Activated CD4-positive, alpha-beta T cell treated with anti-CD3 and anti-CD28 coated beads, Interleukin-10, Interleukin-2, amounts not matched to agents 100 ng/mL and 50 ng/mL, durations not matched to agents 16 hours and 8 hours (primary cell): ENCODE data around the gene CXCL17.
A peak's percentile ranks its signal among the peaks of the same experiment; 100 is the strongest.

Experiments
- DNase-seq: peaks from one replicate; pipeline ENCODE4 v3.0.0-alpha.2; 2020

Gene CXCL17

GRCh38 chr19:42423462-42424344 is 19.0 kb downstream of the CXCL17 start:
- peak; percentile 94 for DNase-seq

DNA sequence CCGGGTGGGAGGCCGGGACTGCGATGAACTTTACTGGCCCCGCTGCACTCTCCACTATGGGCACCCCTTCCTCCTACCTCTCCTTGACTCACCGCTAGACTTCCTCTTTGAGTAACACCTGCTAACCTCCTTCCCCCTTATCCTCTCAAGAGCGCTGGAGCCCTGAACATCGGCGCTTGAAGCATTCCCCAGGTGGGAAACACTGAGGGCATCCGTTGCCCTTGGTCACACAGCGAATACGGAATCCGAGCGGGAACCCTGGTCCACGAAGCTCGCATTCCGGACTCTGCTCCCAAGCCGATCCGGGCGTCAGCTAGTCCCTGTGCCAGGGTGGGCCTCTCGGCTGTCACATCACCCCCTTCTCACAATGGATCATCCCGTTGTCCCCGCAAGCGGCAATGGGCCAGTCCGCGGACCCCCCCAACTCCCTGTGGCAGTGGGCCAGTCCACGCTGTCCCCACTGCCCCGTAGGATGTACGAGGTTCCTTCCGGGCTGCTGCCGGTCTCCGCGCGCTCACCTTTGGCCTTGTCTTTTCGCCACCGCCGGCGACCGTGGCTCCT is 19.8 kb downstream of the CXCL17 start:
- peak; percentile 56 for DNase-seq

GRCh38 chr19:42422092-42422900 is 20.4 kb downstream of the CXCL17 start:
- no peak for DNase-seq

DNA sequence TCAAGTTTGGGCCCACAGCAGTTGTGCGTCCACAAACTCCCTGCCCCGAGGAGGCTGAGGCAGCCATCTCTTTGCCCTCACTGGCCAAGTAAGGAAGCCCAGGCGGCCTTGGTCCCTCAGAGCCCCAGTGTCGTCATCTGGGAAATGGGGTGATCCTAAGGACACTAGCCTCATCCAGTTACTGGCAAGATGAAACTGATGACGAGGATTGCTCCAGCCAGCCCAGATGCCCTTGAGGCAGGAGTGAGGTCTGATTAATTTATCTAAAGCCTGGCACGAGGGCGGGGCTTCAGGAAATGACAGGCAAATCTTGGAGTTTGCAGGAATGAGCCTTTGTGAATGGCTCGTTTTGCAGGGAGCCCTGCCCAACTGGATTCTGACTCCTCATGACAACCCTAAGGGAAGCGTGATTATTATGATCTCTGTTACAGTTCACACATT is 21.1 kb downstream of the CXCL17 start:
- no peak for DNase-seq

DNA sequence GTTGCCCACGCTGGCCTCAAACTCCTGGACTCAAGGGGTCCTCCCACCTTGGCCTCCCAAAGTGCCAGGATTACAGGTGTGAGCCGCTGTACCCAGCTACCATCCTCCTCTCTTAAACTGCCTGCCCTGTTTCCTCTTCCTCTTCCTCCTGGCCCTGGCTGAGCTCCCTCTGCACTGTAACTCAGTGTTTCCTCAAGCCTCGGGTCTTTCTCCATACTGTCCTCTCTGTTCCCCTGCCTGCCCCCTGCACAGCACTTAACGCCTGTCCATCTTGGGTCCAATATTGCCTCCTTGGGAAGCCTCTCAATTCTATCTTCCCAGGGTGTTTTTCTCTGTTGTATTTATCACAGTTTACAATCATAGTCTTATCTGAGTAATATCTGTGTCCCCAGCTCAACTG is 21.6 kb downstream of the CXCL17 start:
- DNase-seq: no peak

- DNase-seq: peak; percentile 85
Measured at GRCh38 chr19:42420055-42420544, 22.6 kb downstream of the CXCL17 start.

GRCh38 chr19:42419309-42419708 is 23.4 kb downstream of the CXCL17 start:
- no peak for DNase-seq

DNA sequence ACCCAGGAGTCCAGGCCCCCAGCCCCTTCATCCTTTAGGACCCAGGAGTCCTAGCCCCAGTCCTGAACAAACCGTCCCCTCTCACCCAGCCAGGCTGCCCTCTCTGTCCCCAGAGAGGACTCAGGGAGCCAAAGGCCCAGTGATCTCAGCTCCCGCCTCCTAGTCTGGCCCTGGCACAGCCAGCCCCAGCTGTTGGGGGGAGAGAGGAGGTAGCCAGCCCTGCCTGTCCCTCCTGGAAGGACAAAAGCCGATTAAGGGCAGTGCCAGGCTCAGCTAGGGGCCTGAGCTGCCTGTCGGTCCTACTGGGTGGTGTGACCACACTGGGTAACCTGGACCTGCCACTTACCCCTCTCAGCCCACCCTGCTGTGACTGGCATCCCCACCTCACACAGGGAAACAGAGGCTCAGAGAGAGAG is 30.1 kb downstream of the CXCL17 start:
- DNase-seq: no peak

DNA sequence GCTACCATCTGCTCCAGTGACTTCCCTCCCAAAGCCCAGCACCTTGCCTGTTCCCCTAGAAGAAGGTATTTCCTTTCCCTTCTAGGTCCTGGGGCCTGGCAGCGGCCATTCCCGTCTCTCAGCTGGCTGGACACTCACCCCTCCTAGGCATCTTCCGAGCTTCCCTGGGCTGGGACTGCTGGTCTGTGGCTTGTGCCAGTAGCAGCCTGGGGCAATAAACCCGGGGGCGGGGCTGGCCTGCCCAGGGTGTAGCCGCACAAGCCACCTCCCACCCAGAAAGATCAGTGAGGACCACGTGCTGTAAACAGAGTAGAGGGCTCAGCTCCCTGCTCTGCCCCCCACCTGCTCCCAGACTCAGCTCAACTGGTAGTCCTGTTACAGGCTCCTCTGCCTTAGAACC is 30.5 kb downstream of the CXCL17 start:
- no peak for DNase-seq

DNA sequence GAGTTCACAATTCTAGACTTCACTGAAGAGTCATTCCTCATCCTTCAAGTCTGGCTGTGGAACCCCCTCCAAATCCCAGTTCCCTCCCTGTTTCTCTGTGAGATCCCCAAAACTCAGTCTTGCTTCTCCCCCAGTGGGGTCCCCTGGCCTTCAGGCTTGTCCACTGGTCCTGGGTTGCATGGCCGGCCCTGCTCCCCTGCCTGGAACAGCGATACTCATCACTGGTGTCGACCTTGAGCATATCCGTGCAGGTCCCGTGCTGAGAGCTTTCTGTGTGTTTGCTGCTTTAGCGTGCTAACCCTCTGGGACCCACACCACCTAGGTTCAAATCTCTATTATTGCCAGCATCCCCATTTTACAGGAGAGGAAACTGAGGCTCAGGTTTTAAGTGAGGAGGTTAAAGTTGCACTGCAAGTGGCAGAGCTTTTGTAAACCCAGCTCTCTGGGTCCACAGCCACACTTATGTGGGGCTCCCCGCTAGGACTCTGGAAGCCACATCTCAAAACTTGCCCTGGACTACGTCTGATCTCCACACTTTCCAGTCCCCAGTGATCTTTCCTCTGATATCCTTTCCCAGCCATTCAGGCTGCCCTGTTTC is 31.1 kb downstream of the CXCL17 start:
- no peak for DNase-seq

DNA sequence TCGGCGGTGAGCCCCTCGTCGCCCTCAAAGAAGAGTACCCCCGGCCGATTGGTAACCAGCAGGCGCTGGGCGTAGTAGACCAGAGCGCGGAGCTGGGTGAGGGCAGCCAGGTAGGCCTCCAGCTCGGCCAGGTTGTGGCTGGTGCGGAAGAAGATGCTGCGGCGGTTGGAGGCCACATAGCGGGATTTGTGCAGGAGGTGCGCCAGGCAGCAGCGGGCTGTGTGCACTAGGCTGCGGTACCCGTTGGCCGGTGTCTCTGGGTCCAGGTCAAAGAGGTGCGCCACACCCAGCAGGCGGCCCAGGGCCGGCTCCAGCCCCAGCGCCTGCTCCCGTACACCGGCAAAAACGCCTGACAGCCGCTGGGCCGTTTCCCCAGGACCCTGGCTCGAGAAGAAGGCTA is 32.4 kb downstream of the CXCL17 start:
- DNase-seq: no peak

DNA sequence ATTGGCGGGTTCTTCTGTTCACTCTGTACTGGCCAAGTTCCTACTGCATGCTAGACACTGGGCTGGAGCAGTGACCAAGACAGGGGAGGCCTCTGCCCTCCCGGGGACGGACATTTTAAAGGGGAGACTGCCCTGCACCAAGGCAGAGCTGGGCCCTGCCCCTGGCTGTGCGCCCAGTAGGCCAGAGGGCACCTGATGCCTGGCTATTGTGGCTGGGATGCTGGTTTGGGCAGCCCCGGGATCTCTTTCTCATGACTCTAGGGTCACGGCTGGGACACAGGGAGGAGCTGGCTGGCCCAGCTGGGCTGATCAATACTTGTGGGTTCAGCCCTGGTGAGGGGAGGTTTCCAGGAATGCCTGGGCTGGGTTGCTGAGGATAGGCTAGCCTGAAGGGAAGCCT is 33.3 kb downstream of the CXCL17 start:
- no peak for DNase-seq

- no peak for DNase-seq
Measured at GRCh38 chr19:42407816-42408175, 35.0 kb downstream of the CXCL17 start.

DNA sequence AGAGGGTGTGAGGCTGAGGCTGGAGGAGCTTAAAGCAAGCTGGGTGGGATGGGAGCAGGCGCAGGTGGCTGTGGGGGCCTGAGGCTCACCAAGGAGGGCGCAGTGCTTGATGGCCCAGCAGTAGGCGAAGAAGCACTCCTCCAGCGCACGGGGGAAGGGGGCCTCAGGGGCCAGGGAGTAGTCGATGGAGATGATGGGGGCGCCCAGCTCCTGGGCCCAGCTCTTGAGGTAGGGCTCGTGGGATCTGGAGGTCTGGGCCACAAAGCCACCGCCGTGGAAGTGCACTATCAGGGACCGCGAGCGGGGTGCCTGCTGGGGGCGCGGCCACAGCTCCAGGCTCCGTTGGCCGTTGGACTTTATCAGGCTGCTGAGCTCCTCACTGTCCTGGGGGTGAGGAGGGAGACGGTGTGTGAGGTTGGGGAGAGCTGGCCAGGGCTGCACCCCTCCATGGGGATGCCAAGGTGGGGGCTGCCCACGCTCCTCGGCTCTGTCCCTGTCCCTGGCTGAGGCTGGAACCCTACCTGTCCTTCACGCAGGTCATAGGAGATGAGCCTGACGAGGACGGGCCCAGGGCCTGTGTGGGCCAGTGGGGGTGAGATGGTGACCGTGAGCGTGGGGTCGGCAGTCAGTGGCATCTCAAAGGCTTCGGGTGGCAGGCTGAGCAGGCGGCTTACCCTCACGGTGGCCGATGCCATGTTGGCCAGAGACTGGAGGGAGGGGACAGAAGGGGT is 35.5 kb downstream of the CXCL17 start:
- DNase-seq: no peak

GRCh38 chr19:42406111-42406510 is 36.6 kb downstream of the CXCL17 start:
- no peak for DNase-seq

GRCh38 chr19:42403586-42403985 is 39.2 kb downstream of the CXCL17 start:
- no peak for DNase-seq

GRCh38 chr19:42402376-42403116 is 40.2 kb downstream of the CXCL17 start:
- no peak for DNase-seq

DNA sequence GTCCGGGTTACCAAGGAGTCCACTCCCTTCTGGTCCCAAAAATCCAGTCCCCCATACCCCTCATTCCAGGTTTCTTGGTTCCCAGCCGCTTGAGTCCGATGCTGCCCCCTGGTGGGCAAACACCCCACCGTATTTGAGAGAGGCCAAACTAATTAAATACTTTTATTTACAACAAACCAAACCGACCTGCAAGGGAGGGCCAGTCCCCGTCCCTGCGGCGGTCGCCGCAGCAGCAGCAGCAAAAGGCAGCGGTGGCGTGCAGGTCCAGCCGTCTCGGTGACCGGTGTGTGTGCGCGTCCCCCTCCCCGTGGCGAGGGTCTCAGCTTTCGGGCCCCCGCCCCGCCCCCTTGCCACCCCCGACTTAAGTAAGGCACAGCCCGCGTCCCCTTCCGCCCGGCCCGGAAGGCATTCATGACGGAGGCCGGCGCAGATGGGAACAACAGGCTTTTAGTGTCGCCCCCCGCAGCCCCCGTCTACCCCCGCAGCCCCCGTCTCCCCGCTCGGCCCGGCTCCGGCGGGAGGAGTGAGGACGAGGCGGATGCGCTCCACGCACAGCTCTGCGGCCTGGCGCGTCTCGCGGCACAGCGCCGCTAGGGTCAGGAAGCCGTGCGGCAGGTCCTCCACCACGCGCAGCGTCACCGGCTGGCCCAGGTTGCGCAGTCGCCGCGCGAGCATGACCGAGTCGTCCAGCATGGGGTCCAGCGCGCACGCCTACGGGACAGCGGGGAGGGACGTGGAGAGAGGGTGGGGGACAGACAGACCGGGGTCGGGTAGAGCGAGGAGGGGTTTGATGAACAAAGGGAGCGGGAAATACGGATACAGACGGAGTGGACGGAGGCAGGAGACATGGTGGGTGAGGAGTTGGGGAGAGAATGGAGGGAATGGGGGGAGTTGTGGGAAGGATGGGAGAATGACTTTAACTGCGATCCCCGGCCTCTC is 41.1 kb downstream of the CXCL17 start:
- peak; percentile 74 for DNase-seq

GRCh38 chr19:42400404-42400803 is 42.3 kb downstream of the CXCL17 start:
- DNase-seq: no peak
